Urothelium cell line (cell line): ENCODE data around the gene PTPRT.

Experiments used
- DNase-seq: peaks from one replicate; pipeline ENCODE4 v3.0.0; 2011; ENCODE audit warnings: low spot score, mixed read lengths
- FAIRE-seq: peaks from 2 replicates; lab custom pipeline; 2011; peaks lifted over from hg19 to GRCh38; lab: Jason Lieb, UNC

The PTPRT gene

DNA sequence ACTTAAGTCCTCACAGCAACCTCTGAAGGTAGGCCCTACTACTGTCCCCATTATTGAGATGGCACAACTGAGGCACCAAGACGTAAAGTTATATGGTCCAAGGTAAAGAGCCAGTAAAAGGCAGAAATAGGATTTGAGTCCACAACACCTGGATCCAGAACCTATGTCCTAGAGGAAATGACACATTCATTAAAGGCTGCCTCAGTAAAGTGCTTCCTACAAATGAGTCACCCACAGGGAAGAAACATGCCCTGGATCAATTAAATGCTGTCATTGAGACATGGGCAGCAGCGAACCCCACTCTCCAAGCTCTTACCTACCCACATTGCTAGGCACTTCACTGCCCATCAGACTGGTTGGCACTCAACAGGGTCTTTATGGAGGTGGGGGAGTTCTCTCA, 600.9 kb downstream of the PTPRT start:
- no peak for FAIRE-seq
- no peak for DNase-seq

DNA sequence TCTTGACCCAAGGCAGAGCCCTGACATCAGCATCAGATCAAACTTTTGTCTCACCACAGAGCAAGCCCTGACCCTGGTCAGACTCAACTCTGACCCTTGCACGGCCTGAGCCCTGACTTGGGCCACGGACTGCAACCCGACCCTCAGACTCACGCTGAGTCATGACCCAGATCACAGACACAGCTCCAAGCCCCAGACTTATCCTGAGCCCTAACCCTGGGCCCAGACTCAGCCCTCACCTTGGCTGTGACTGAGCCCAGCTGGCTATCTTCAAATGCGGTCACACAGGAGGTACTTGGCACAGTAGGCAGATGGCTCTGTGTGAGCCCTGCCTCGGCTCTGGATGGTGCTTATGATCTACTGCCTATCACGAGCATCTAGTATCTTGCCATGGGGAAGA, 602.3 kb downstream of the PTPRT start:
- FAIRE-seq (no peak), DNase-seq (no peak)

- FAIRE-seq, result no peak
- DNase-seq, result no peak
Observed at GRCh38 chr20:42581311-42581710, 608.4 kb downstream of the PTPRT start.

DNA sequence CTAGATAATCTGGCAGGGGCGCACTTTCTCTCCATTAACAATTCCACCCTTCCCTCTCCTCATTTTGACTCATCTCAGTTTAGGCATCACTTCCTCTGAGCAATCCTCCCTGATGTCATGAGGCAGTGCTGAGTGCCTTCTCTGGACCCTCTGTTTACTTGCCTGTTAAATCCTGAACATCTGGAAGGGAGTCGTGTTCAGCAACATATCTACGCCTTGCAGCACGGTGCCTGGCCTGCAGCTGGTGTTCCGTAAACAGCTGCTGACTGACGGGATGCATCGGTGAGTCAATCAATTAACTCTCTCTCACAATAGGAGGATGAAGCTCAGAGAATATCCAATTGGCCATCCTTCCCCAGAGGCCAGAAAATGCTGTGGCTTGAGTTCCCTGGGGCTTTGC, 613.5 kb downstream of the PTPRT start:
- no peak for DNase-seq
- FAIRE-seq, result peak; percentile 32

DNA sequence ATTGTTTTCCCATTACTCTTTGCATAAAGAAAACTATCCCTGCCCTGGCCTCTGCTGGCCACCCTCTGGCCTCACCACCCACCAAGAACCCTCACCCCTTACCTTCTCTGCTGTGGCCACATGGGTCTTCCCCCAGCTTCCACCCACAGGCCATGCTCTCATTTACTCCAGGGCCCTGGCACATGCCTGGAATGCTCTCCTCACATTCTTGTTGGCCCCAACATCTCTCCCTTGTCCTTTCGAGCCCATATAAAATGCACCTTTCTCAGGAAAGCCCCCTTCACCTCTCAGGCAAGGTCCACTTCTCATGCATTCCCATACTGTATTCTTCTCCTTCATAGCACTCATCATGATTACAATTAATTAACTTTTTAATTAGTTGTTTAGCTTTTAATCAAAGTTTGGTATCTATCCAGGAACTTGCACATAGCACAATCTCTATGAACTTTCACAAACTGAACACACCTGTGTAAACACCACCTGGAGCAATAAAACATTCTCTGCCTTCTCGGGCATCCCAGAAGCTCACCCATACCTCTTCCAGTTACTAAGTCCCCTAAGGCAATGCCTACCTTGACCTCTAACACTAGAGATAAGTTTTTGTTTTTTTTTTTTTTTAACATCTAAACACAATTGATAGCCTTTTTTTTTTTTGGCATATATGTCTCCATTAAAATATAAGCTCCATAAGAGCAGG, 617.2 kb downstream of the PTPRT start:
- FAIRE-seq, result no peak
- DNase-seq, result no peak

DNA sequence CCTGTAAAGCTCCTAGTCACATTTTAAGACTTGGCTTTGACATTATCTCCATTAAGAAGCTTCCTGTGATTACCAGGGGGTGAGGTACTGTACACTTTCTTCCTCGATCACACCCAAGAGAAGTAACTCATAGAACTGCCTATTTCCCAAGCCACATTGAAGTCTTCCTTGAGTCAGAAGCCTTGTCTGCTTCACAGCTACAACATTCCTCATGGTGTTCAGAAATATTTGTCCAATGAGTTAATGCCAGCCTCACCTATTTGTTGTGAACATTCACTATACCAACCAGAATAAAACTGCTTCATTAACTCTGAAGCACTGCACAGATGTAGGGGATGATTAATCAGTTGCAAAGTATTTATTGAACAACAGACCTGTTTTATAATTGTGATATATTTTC, 622.3 kb downstream of the PTPRT start:
- no peak for FAIRE-seq
- DNase-seq, result peak; percentile 16

- no peak for DNase-seq
- FAIRE-seq, result no peak
Observed at GRCh38 chr20:42565235-42565995, 624.3 kb downstream of the PTPRT start.

GRCh38 chr20:42559665-42560064, 630.0 kb downstream of the PTPRT start:
- no peak for FAIRE-seq
- DNase-seq, result no peak

GRCh38 chr20:42556575-42556974, 633.1 kb downstream of the PTPRT start:
- DNase-seq (no peak), FAIRE-seq (no peak)

- DNase-seq, result no peak
- FAIRE-seq, result no peak
Observed at GRCh38 chr20:42553374-42553773, 636.3 kb downstream of the PTPRT start.

DNA sequence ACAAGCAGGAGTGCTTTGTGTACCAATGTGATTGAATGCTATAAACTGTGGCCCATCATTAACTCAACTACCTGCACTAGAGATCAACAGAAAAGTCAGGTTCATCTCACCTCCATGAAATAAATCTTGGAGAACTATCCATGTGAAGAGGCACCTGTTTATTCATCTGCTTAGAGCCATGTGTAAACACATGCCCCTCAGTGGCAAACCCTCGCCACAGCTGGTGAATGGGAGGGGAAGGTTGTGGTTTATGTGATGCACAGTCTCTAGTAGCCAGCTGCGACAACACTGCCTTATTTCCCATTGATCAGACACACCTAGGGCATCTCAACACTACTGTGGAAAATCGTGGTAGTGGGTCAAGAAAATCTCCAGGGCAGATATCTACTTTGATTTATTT, 640.2 kb downstream of the PTPRT start:
- no peak for FAIRE-seq
- DNase-seq, result no peak

GRCh38 chr20:42544926-42545325, 644.8 kb downstream of the PTPRT start:
- DNase-seq (no peak), FAIRE-seq (no peak)

DNA sequence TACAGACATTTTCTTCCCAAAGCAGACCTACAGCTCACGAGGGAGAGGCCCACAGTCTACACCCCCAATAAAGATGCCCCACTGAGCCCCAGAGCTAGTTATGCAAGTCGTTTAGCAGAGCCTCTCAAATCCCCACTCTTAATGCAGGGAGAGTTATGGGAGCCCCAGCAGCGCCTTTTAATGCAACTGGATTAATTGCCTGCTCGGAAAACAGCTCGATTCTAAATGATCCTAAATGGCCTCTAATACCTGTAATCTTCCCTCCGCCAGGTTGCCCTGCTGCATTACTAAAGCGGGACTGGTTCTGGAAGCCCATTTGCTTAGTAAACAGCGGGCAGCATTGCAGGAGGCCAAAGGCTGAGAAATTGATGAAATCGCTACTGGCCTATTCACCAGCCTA, 656.9 kb downstream of the PTPRT start:
- DNase-seq, result no peak
- FAIRE-seq, result no peak

DNA sequence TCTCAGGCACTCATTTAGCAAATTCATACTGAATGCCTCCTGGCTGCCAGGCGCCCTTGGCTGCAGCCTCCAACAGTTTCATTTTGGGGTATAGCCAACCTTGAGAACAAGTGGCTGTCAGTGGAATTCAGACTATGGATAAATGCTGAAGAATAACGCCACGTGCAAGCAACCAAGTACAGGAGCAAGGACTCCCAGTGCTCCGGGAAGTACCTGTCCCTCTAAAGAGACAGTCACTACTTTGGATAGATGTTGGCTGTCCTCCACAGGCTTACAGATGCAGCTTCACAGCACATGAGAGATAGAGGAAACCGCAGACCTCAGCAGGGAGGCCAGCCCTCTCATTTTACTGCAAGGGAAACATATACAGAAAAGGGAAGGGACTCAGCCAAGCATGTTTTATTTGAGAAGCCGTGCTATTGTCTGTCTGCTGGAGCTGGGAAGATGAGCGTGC, 658.2 kb downstream of the PTPRT start:
- no peak for DNase-seq
- FAIRE-seq, result no peak

DNA sequence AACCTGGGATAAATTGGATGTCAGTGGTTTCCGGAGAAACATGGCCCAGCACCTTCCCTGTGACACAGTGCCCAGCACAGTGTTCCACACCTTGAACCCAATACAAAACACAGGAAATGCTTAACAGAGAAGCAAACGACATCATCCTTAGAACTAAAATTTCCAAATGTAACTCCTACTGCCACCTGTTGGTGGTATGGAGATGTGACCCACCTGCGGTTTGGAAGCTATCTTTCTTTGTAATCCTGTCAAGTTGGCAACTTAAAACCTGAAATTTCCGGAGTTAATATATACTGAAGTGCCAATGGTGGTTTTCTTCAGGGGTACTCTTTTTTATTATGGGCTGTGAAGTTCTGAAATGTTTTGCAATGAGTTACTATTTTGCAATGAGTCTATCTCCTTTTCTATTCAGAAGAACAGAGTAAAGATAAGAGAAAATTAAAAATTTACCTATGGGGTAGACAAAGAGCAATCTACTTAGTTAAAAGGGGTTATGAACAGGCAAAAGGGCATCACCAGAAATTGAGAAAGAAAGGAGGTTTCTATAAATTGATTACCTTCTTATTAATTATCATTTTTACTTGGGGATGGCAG, 658.8 kb downstream of the PTPRT start:
- peak; percentile 37 for DNase-seq
- no peak for FAIRE-seq

- no peak for DNase-seq
- no peak for FAIRE-seq
Observed at GRCh38 chr20:42530191-42530590, 659.5 kb downstream of the PTPRT start.

DNA sequence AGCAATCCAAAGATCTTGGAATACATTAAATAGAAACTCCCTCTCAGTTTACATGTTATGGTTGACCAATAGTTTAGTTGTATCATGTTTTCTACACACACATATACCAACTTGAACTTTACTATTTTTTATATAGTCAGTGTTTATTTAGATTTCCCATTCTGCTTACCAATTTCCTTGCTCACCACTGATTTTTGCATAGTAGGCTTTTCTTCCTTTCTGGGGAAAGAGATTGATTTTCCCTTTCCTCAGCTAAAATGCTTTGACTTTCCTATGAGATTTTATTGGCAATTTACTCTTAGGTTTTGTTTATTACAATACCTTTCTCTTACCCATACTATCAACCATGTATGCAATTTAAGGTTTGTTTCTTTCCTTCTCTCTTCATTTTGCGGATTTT, 665.6 kb downstream of the PTPRT start:
- FAIRE-seq (no peak), DNase-seq (no peak)

GRCh38 chr20:42516692-42517091, 673.0 kb downstream of the PTPRT start:
- FAIRE-seq (no peak), DNase-seq (no peak)

GRCh38 chr20:42510686-42511085, 679.0 kb downstream of the PTPRT start:
- no peak for FAIRE-seq
- no peak for DNase-seq

DNA sequence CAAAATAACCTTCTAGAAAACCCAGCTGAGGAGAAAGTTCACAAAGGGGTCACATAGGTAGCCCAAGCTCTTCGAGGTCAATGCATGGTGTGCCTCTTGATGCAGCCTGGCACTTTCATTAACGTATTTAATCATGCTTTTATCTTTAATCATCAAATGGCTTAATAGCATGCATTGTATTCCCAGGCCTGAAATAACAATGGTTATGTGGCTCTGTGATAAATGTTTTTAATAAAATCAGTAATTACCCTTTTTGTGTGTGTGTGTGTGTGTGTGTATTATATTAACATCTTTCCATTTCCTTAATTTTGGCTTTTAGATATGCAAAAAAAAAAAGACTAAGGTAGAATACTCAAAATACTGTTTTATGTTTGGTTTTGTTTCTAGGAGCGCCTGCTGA, 681.8 kb downstream of the PTPRT start:
- no peak for DNase-seq
- FAIRE-seq, result no peak

DNA sequence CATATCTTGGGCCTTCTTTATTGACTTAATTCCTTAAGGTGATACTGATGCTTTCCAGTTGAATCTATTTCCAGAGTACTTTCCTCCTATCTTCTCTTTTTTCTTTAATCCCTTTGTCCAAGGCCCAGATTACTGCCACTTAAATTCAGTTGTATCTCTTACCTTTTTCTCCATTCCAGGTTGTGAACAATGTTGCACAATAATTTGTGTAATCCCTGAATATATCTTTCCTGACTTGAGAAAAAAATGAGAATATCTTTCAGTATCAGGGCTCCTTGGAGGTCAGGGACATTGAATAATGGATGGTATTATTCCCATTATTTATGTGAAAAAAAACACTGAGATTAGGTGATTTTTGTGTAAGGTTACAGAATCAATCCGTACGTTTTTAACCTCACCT, 683.3 kb downstream of the PTPRT start:
- FAIRE-seq (no peak), DNase-seq (no peak)

GRCh38 chr20:42502591-42502990, 687.1 kb downstream of the PTPRT start:
- no peak for DNase-seq
- FAIRE-seq, result no peak
